RWPE1 (cell line): ENCODE results near the gene TERT.

Experiments used
- CTCF ChIA-PET: fragments of 350-600 bp; sonication (Branson Sonifier 250); formaldehyde crosslinking; extraction: SDS; loops from one replicate; lab custom pipeline; 2021; lab: Yijun Ruan, JAX
- POLR2A ChIA-PET: fragments of 400-600 bp; formaldehyde crosslinking; extraction: SDS; loops from one replicate; lab custom pipeline; 2020; ENCODE audit warnings: antibody characterized with exemption; ENCODE audit not compliant: low non-redundant PET; lab: Yijun Ruan, JAX
- DNase-seq: peaks from one replicate; pipeline ENCODE4 v3.0.0; 2012; ENCODE audit warnings: low spot score
- H3K27ac ChIP-seq: fragments of 450-650 bp; 2 replicates; pipeline ENCODE4 v1.5.1; 2017
- CTCF ChIP-seq: fragments of 450-650 bp; conservative IDR thresholded peaks from 2 replicates; pipeline ENCODE4 v1.5.1; 2017; ENCODE audit warnings: low read depth, mild to moderate bottlenecking

Gene TERT

GRCh38 chr5:1203968-1204692 is 90.7 kb downstream of the TERT start:
- DNase-seq, result no peak
- TF ChIP-seq CTCF, result no peak
- ChIA-PET CTCF (interaction anchor here (0.8 to 1.1 kb wide), 3 partner anchors 30 to 280 kb away, joined by 3 to 4 read pairs (median 3); no protein-coding TSS in a partner anchor), POLR2A (no interaction called here)
- no peak overlapping the region for H3K27ac ChIP-seq

GRCh38 chr5:1203311-1203967 is 91.4 kb downstream of the TERT start:
- TF ChIP-seq CTCF, result no peak
- ChIA-PET CTCF (no interaction called here), POLR2A (interaction anchor here (0.6 kb wide), 1 partner anchor 985 kb away, joined by 4 read pairs; the partner anchor contains the start of gene SDHA)
- DNase-seq, result no peak
- no peak overlapping the region for H3K27ac ChIP-seq
